ENCODE results near the gene MSH5.

MSH5 gene

GRCh38 chr6:31713991-31714684 lies 25.7 kb upstream of the MSH5 start:
- no peaks in the 10 kb centered on the region for H3K79me1 ChIP-seq (ENCODE audit: low read length)
- H3K18ac ChIP-seq (ENCODE audit: low read length): peak overlapping the region; percentile 92
- H2BK5ac ChIP-seq (ENCODE audit: low read length): peak overlapping the region; percentile 96
- peak overlapping the region; percentile 8 for H2BK120ac ChIP-seq (ENCODE audit: low read depth, low read length)
- H3K56ac ChIP-seq (ENCODE audit: low read length): peak overlapping the region; percentile 93
- WGBS (ENCODE audit: extremely low coverage, insufficient coverage, low lambda C conversion rate): no CpG with 5 or more reads among the region's 5 CpGs
- no peak overlapping the region for H2BK15ac ChIP-seq (replicated peaks; ENCODE audit: low read depth)
- no peak overlapping the region for H3K4me2 ChIP-seq (ENCODE audit: low read length)
- peaks cover 23% of the 10 kb centered on the region for H3K4me1 ChIP-seq (ENCODE audit: control insufficient read depth, low read depth, low read length)
- no peak overlapping the region for H4K8ac ChIP-seq (ENCODE audit: low read depth, low read length)
- DNase-seq: peak; percentile 87
- no peak overlapping the region for H2AK5ac ChIP-seq (ENCODE audit: low read length)
- H3K36me3 ChIP-seq (ENCODE audit: control insufficient read depth, insufficient read depth, low read length): no peaks in the 10 kb centered on the region
- H3K27me3 ChIP-seq (ENCODE audit: insufficient read depth, low read length, poor library complexity): no peaks in the 10 kb centered on the region
- peak overlapping the region; percentile 76 for H4K5ac ChIP-seq (ENCODE audit: low read length)
- peak overlapping the region; percentile 69 for H3K27ac ChIP-seq (ENCODE audit: low read depth, low read length)
- H3K79me2 ChIP-seq (ENCODE audit: control insufficient read depth, insufficient read depth, low read length): no peaks in the 10 kb centered on the region
- peak overlapping the region; percentile 62 for H3K9ac ChIP-seq (ENCODE audit: low read length)
- no peak overlapping the region for H3K4me3 ChIP-seq (ENCODE audit: low read length)
- H3K4ac ChIP-seq (ENCODE audit: low read depth, low read length): peak overlapping the region; percentile 64
- H3K23ac ChIP-seq (ENCODE audit: low read length): peak overlapping the region; percentile 98

- H3K36me3 ChIP-seq (ENCODE audit: control insufficient read depth, insufficient read depth, low read length): no peaks in the 10 kb centered on the region
- no peak within 1 kb of the TSS for H3K4me3 ChIP-seq (ENCODE audit: low read length)
- WGBS (ENCODE audit: extremely low coverage, insufficient coverage, low lambda C conversion rate): no CpG with 5 or more reads among the region's 16 CpGs
Measured at GRCh38 chr6:31715022-31715958, 24.5 kb upstream of the MSH5 start, which contains the start of gene LY6G6D. LY6G6D (plus strand) TSS chr6:31715348; CDS start chr6:31715356, 8 bp downstream.

GRCh38 chr6:31717499-31718222 lies 22.1 kb upstream of the MSH5 start:
- H3K4me1 ChIP-seq (ENCODE audit: control insufficient read depth, low read depth, low read length): peaks cover 18% of the 10 kb centered on the region
- H3K4me2 ChIP-seq (ENCODE audit: low read length): no peak overlapping the region
- H4K5ac ChIP-seq (ENCODE audit: low read length): no peak overlapping the region
- no peak overlapping the region for H3K4ac ChIP-seq (ENCODE audit: low read depth, low read length)
- no peaks in the 10 kb centered on the region for H3K27me3 ChIP-seq (ENCODE audit: insufficient read depth, low read length, poor library complexity)
- H3K9ac ChIP-seq (ENCODE audit: low read length): no peak overlapping the region
- H2BK15ac ChIP-seq (replicated peaks; ENCODE audit: low read depth): no peak overlapping the region
- peak; percentile 85 for DNase-seq
- no peak overlapping the region for H3K56ac ChIP-seq (ENCODE audit: low read length)
- H3K27ac ChIP-seq (ENCODE audit: low read depth, low read length): no peak overlapping the region
- no peaks in the 10 kb centered on the region for H3K79me1 ChIP-seq (ENCODE audit: low read length)
- no peak overlapping the region for H3K4me3 ChIP-seq (ENCODE audit: low read length)
- no peaks in the 10 kb centered on the region for H3K79me2 ChIP-seq (ENCODE audit: control insufficient read depth, insufficient read depth, low read length)
- H3K36me3 ChIP-seq (ENCODE audit: control insufficient read depth, insufficient read depth, low read length): no peaks in the 10 kb centered on the region
- H2AK5ac ChIP-seq (ENCODE audit: low read length): no peak overlapping the region
- no peak overlapping the region for H2BK120ac ChIP-seq (ENCODE audit: low read depth, low read length)
- no peak overlapping the region for H4K8ac ChIP-seq (ENCODE audit: low read depth, low read length)
- H3K23ac ChIP-seq (ENCODE audit: low read length): no peak overlapping the region
- no CpG with 5 or more reads among the region's 10 CpGs for WGBS (ENCODE audit: extremely low coverage, insufficient coverage, low lambda C conversion rate)
- H2BK5ac ChIP-seq (ENCODE audit: low read length): no peak overlapping the region
- H3K18ac ChIP-seq (ENCODE audit: low read length): no peak overlapping the region

More at GRCh38 chr6:31715022-31715958, 24.5 kb upstream of the MSH5 start, which contains the start of gene LY6G6D:
- H3K23ac ChIP-seq (ENCODE audit: low read length): peak within 1 kb of the TSS; percentile 98
- H2BK15ac ChIP-seq (replicated peaks; ENCODE audit: low read depth): no peak within 1 kb of the TSS
- H2BK120ac ChIP-seq (ENCODE audit: low read depth, low read length): peak within 1 kb of the TSS; percentile 80
- peak within 1 kb of the TSS; percentile 77 for H3K18ac ChIP-seq (ENCODE audit: low read length)
- H3K4me2 ChIP-seq (ENCODE audit: low read length): no peak within 1 kb of the TSS
- no peaks in the 10 kb centered on the region for H3K79me2 ChIP-seq (ENCODE audit: control insufficient read depth, insufficient read depth, low read length)
- peaks cover 23% of the 10 kb centered on the region for H3K4me1 ChIP-seq (ENCODE audit: control insufficient read depth, low read depth, low read length)
- H3K27me3 ChIP-seq (ENCODE audit: insufficient read depth, low read length, poor library complexity): no peaks in the 10 kb centered on the region
- H4K8ac ChIP-seq (ENCODE audit: low read depth, low read length): no peak within 1 kb of the TSS
- H2AK5ac ChIP-seq (ENCODE audit: low read length): peak within 1 kb of the TSS; percentile 56
- H4K5ac ChIP-seq (ENCODE audit: low read length): peak within 1 kb of the TSS; percentile 76
- peak within 1 kb of the TSS; percentile 62 for H3K9ac ChIP-seq (ENCODE audit: low read length)
- DNase-seq: no peak
- no peaks in the 10 kb centered on the region for H3K79me1 ChIP-seq (ENCODE audit: low read length)
- H3K56ac ChIP-seq (ENCODE audit: low read length): peak within 1 kb of the TSS; percentile 93
- peak within 1 kb of the TSS; percentile 64 for H3K4ac ChIP-seq (ENCODE audit: low read depth, low read length)
- peak within 1 kb of the TSS; percentile 96 for H2BK5ac ChIP-seq (ENCODE audit: low read length)
- H3K27ac ChIP-seq (ENCODE audit: low read depth, low read length): peak within 1 kb of the TSS; percentile 69

- Histone ChIP-seq H3K27ac (ENCODE audit: low read depth, low read length) (no peak overlapping the region), H4K5ac (ENCODE audit: low read length) (no peak overlapping the region), H2AK5ac (ENCODE audit: low read length) (no peak overlapping the region), H3K79me2 (ENCODE audit: control insufficient read depth, insufficient read depth, low read length) (no peaks in the 10 kb centered on the region), H3K23ac (ENCODE audit: low read length) (no peak overlapping the region), H3K36me3 (ENCODE audit: control insufficient read depth, insufficient read depth, low read length) (no peaks in the 10 kb centered on the region), H2BK5ac (ENCODE audit: low read length) (no peak overlapping the region), H3K56ac (ENCODE audit: low read length) (no peak overlapping the region), H2BK120ac (ENCODE audit: low read depth, low read length) (no peak overlapping the region), H3K4ac (ENCODE audit: low read depth, low read length) (no peak overlapping the region), H3K27me3 (ENCODE audit: insufficient read depth, low read length, poor library complexity) (no peaks in the 10 kb centered on the region), H4K8ac (ENCODE audit: low read depth, low read length) (no peak overlapping the region), H2BK15ac (replicated peaks; ENCODE audit: low read depth) (no peak overlapping the region), H3K18ac (ENCODE audit: low read length) (no peak overlapping the region), H3K79me1 (ENCODE audit: low read length) (no peaks in the 10 kb centered on the region), H3K4me2 (ENCODE audit: low read length) (no peak overlapping the region), H3K4me3 (ENCODE audit: low read length) (no peak overlapping the region), H3K4me1 (ENCODE audit: control insufficient read depth, low read depth, low read length) (peaks cover 17% of the 10 kb centered on the region), H3K9ac (ENCODE audit: low read length) (no peak overlapping the region)
- DNase-seq: peak; percentile 76
- WGBS (ENCODE audit: extremely low coverage, insufficient coverage, low lambda C conversion rate): no CpG with 5 or more reads among the region's 1 CpG
Measured at GRCh38 chr6:31718265-31718664, 21.5 kb upstream of the MSH5 start.

GRCh38 chr6:31719001-31719400 lies 20.8 kb upstream of the MSH5 start:
- Histone ChIP-seq H4K8ac (ENCODE audit: low read depth, low read length) (no peak overlapping the region), H3K79me2 (ENCODE audit: control insufficient read depth, insufficient read depth, low read length) (no peaks in the 10 kb centered on the region), H3K56ac (ENCODE audit: low read length) (peak overlapping the region; percentile 43), H4K5ac (ENCODE audit: low read length) (no peak overlapping the region), H2BK5ac (ENCODE audit: low read length) (no peak overlapping the region), H3K27ac (ENCODE audit: low read depth, low read length) (no peak overlapping the region), H3K27me3 (ENCODE audit: insufficient read depth, low read length, poor library complexity) (no peaks in the 10 kb centered on the region), H3K9ac (ENCODE audit: low read length) (no peak overlapping the region), H2BK15ac (replicated peaks; ENCODE audit: low read depth) (no peak overlapping the region), H2AK5ac (ENCODE audit: low read length) (no peak overlapping the region), H3K36me3 (ENCODE audit: control insufficient read depth, insufficient read depth, low read length) (no peaks in the 10 kb centered on the region), H3K4me3 (ENCODE audit: low read length) (no peak overlapping the region), H3K4me1 (ENCODE audit: control insufficient read depth, low read depth, low read length) (peaks cover 12% of the 10 kb centered on the region), H3K4me2 (ENCODE audit: low read length) (no peak overlapping the region), H3K18ac (ENCODE audit: low read length) (no peak overlapping the region), H3K79me1 (ENCODE audit: low read length) (no peaks in the 10 kb centered on the region), H3K4ac (ENCODE audit: low read depth, low read length) (no peak overlapping the region), H2BK120ac (ENCODE audit: low read depth, low read length) (no peak overlapping the region), H3K23ac (ENCODE audit: low read length) (no peak overlapping the region)
- no peak for DNase-seq
- no CpG with 5 or more reads among the region's 6 CpGs for WGBS (ENCODE audit: extremely low coverage, insufficient coverage, low lambda C conversion rate)
